H1 (cell line): ENCODE measurements around the gene GGCX. TPM values are rescaled to one million over a fixed set of nuclear protein-coding genes. Genes with fewer than 3 reads are reported as not detected.

Experiments
- CTCF ChIA-PET: fragments of 300-600 bp; sonication (Branson Sonifier 250); formaldehyde crosslinking; loops from one replicate; lab custom pipeline; 2021; ENCODE audit not compliant: partially characterized antibody; lab: Charles Lee
- POLR2A ChIA-PET: fragments of 300-600 bp; sonication (Branson Sonifier 250); formaldehyde crosslinking; loops from one replicate; lab custom pipeline; 2021; ENCODE audit warnings: inconsistent platforms; ENCODE audit not compliant: partially characterized antibody; lab: Charles Lee
- DNase-seq, 2 experiments: peaks; one replicate each; pipeline versions ENCODE4 v3.0.0 to v3.0.0-alpha.2; 2010 to 2022; ENCODE audit warnings: low spot score in 2 of 2, low read depth in 1 of 2, mixed read lengths in 1 of 2
- FAIRE-seq: peaks from 2 replicates; lab custom pipeline; 2011; peaks lifted over from hg19 to GRCh38; lab: Jason Lieb, UNC
- H2AFZ ChIP-seq: 2 replicates; pipeline ENCODE4 v1.8.1; 2012; ENCODE audit warnings: low read length, inconsistent platforms
- H2AK5ac ChIP-seq: 2 replicates; pipeline ENCODE4 v1.6.1; 2013; ENCODE audit warnings: low read depth, low read length
- H2BK120ac ChIP-seq: replicated peaks from 2 replicates; pipeline ENCODE3; 2013; ENCODE audit warnings: low read depth, low read length, inconsistent platforms
- H2BK12ac ChIP-seq: 2 replicates; pipeline ENCODE4 v1.6.1; 2013; ENCODE audit warnings: low read depth, low read length
- H2BK15ac ChIP-seq: 2 replicates; pipeline ENCODE4 v1.6.1; 2013; ENCODE audit warnings: low read length
- H2BK20ac ChIP-seq: 2 replicates; pipeline ENCODE4 v1.6.1; 2013; ENCODE audit warnings: low read length
- H2BK5ac ChIP-seq: 2 replicates; pipeline ENCODE4 v1.6.1; 2013; ENCODE audit warnings: low read depth, low read length
- H3K14ac ChIP-seq: 2 replicates; pipeline ENCODE4 v1.6.1; 2013; ENCODE audit warnings: inconsistent platforms; ENCODE audit not compliant: insufficient read length
- H3K18ac ChIP-seq: 2 replicates; pipeline ENCODE4 v1.6.1; 2013; ENCODE audit warnings: low read length; ENCODE audit errors: extremely low read depth
- H3K23ac ChIP-seq: 2 replicates; pipeline ENCODE4 v1.6.1; 2013; ENCODE audit warnings: inconsistent platforms; ENCODE audit not compliant: insufficient read length
- H3K23me2 ChIP-seq: 2 replicates; pipeline ENCODE4 v1.6.1; 2013; ENCODE audit warnings: low read depth, low read length
- H3K27ac ChIP-seq: 2 replicates; pipeline ENCODE4 v1.6.1; 2011; ENCODE audit warnings: low read depth, low read length, inconsistent platforms
- H3K27me3 ChIP-seq, 4 experiments: replicated peaks in 1 of 4; 1 replicate in 1 of 4; 2 replicates in 3 of 4; pipeline versions ENCODE4 v1.6.1 to v1.8.1; 2011 to 2013; ENCODE audit warnings: low read length in 3 of 4, mild to moderate bottlenecking in 3 of 4, inconsistent platforms in 2 of 4, mixed read lengths in 2 of 4, moderate library complexity in 1 of 4; ENCODE audit not compliant: control insufficient read depth in 3 of 4, insufficient read depth in 3 of 4; ENCODE audit errors: extremely low read depth in 1 of 4
- H3K36me3 ChIP-seq, 4 experiments: 2 replicates each; pipeline versions ENCODE4 v1.6.1 to v1.8.1; 2011 to 2013; ENCODE audit warnings: mild to moderate bottlenecking in 4 of 4, low read length in 3 of 4, moderate library complexity in 2 of 4, control low read depth in 1 of 4, inconsistent platforms in 1 of 4; ENCODE audit not compliant: insufficient read depth in 4 of 4, control insufficient read depth in 2 of 4
- H3K4ac ChIP-seq: replicated peaks from 2 replicates; pipeline ENCODE3; 2013; ENCODE audit warnings: low read length, low read depth, mixed read lengths, inconsistent platforms; ENCODE audit not compliant: insufficient read length
- H3K4me1 ChIP-seq, 4 experiments: replicated peaks in 1 of 4; 1 replicate in 1 of 4; 2 replicates in 3 of 4; pipeline versions ENCODE4 v1.6.1 to v1.8.1; 2011 to 2013; ENCODE audit warnings: low read length in 3 of 4, inconsistent platforms in 2 of 4, mixed read lengths in 1 of 4; ENCODE audit not compliant: insufficient read depth in 4 of 4, control insufficient read depth in 3 of 4
- H3K4me2 ChIP-seq, 2 experiments: 2 replicates each; pipeline versions ENCODE4 v1.6.1 to v1.8.1; 2011 to 2013; ENCODE audit warnings: low read depth in 2 of 2, low read length in 2 of 2, control low read depth in 1 of 2, inconsistent platforms in 1 of 2, mild to moderate bottlenecking in 1 of 2; ENCODE audit not compliant: insufficient read depth in 1 of 2
- H3K4me3 ChIP-seq, 4 experiments: fragments of 200-600, 300-600 bp in 1 of 4; sonication (generic), shearing (Covaris generic), sonication (Bioruptor Twin) in 1 of 4; 2 replicates each; pipeline versions ENCODE4 v1.5.1 to v1.8.1; 2011 to 2016; ENCODE audit warnings: low read length in 4 of 4, low read depth in 3 of 4, control low read depth in 2 of 4, inconsistent platforms in 2 of 4, mild to moderate bottlenecking in 2 of 4, mixed read lengths in 1 of 4, moderate library complexity in 1 of 4; ENCODE audit not compliant: insufficient read depth in 2 of 4; ENCODE audit errors: extremely low read depth in 1 of 4
- H3K56ac ChIP-seq: replicated peaks from 2 replicates; pipeline ENCODE3; 2013; ENCODE audit warnings: low read depth, mild to moderate bottlenecking, mixed read lengths, low read length, inconsistent platforms; ENCODE audit not compliant: insufficient read length
- H3K79me1 ChIP-seq: 2 replicates; pipeline ENCODE4 v1.6.1; 2013; ENCODE audit warnings: low read depth, low read length, control low read depth
- H3K79me2 ChIP-seq, 2 experiments: 2 replicates each; pipeline versions ENCODE4 v1.6.1 to v1.8.1; 2012 to 2013; ENCODE audit warnings: low read length in 2 of 2, mild to moderate bottlenecking in 2 of 2, inconsistent platforms in 1 of 2; ENCODE audit not compliant: insufficient read depth in 2 of 2, control insufficient read depth in 1 of 2
- H3K9ac ChIP-seq, 4 experiments: replicated peaks in 1 of 4; 1 replicate in 1 of 4; 2 replicates in 3 of 4; pipeline versions ENCODE4 v1.6.1 to v1.8.1; 2011 to 2013; ENCODE audit warnings: low read depth in 3 of 4, low read length in 3 of 4, control low read depth in 2 of 4, mild to moderate bottlenecking in 2 of 4, moderate library complexity in 2 of 4, inconsistent platforms in 1 of 4; ENCODE audit errors: extremely low read depth in 1 of 4
- H3K9me3 ChIP-seq, 2 experiments: 2 replicates each; pipeline versions ENCODE4 v1.6.1 to v1.8.1; 2012 to 2013; ENCODE audit warnings: mild to moderate bottlenecking in 2 of 2, moderate library complexity in 2 of 2, control low read depth in 1 of 2, inconsistent platforms in 1 of 2, low read depth in 1 of 2, low read length in 1 of 2, mixed read lengths in 1 of 2; ENCODE audit not compliant: insufficient read depth in 2 of 2
- H4K20me1 ChIP-seq, 2 experiments: replicated peaks in 1 of 2; 2 replicates each; pipeline versions ENCODE3 to v1.8.1; 2011 to 2013; ENCODE audit warnings: inconsistent platforms in 2 of 2, low read length in 2 of 2, mild to moderate bottlenecking in 1 of 2; ENCODE audit not compliant: insufficient read depth in 2 of 2, control insufficient read depth in 1 of 2
- H4K5ac ChIP-seq: 2 replicates; pipeline ENCODE4 v1.6.1; 2013; ENCODE audit warnings: low read length, low read depth, mixed read lengths, inconsistent platforms; ENCODE audit not compliant: insufficient read length
- H4K8ac ChIP-seq: 2 replicates; pipeline ENCODE4 v1.8.0; 2013; ENCODE audit warnings: mild to moderate bottlenecking, moderate library complexity, low read length, inconsistent platforms; ENCODE audit not compliant: insufficient read depth; ENCODE audit errors: extremely low read depth
- H4K91ac ChIP-seq: replicated peaks from 2 replicates; pipeline ENCODE3; 2013; ENCODE audit warnings: low read length, mixed read lengths, inconsistent platforms; ENCODE audit not compliant: insufficient read length
- BCL11A ChIP-seq, 2 experiments: IDR thresholded peaks; one replicate each; pipeline ENCODE4 v1.6.1; 2011; ENCODE audit warnings: low read depth in 2 of 2, low read length in 2 of 2, mild to moderate bottlenecking in 2 of 2
- CHD2 ChIP-seq: IDR thresholded peaks from 2 replicates; pipeline ENCODE4 v1.6.1; 2012; ENCODE audit warnings: low read length, improper control_type of control experiment
- EGR1 ChIP-seq: IDR thresholded peaks from 2 replicates; pipeline ENCODE4 v1.6.1; 2011; ENCODE audit warnings: low read depth, low read length, borderline replicate concordance
- EP300 ChIP-seq, 2 experiments: IDR thresholded peaks; 1 replicate in 1 of 2; 2 replicates in 1 of 2; pipeline ENCODE4 v1.6.1; 2011 to 2012; ENCODE audit warnings: low read depth in 2 of 2, low read length in 2 of 2, mild to moderate bottlenecking in 2 of 2, borderline replicate concordance in 1 of 2, inconsistent platforms in 1 of 2, moderate library complexity in 1 of 2
- GTF2F1 ChIP-seq: IDR thresholded peaks from 2 replicates; pipeline ENCODE4 v1.6.1; 2012; ENCODE audit warnings: low read depth, low read length, improper control_type of control experiment, borderline replicate concordance
- HDAC6 ChIP-seq: IDR thresholded peaks from one replicate; pipeline ENCODE4 v1.7.1; 2012; ENCODE audit warnings: low read depth, mild to moderate bottlenecking, inconsistent platforms, low read length, moderate library complexity
- SP1 ChIP-seq: IDR thresholded peaks from 2 replicates; pipeline ENCODE4 v1.6.1; 2011; ENCODE audit warnings: low read depth, low read length
- SP2 ChIP-seq: IDR thresholded peaks from 2 replicates; pipeline ENCODE4 v1.6.1; 2012; ENCODE audit warnings: mild to moderate bottlenecking, low read length, inconsistent platforms
- TAF7 ChIP-seq: optimal IDR thresholded peaks from 2 replicates; pipeline ENCODE3; 2011; ENCODE audit warnings: low read depth, mild to moderate bottlenecking, inconsistent platforms, low read length, moderate library complexity, borderline replicate concordance
- ZNF274 ChIP-seq: IDR thresholded peaks from 2 replicates; pipeline ENCODE4 v1.7.0; 2012; ENCODE audit warnings: low read length, borderline replicate concordance; ENCODE audit errors: extremely low read depth
- WGBS, 2 experiments: shearing (Covaris generic) in 1 of 2; methylation state at CpG; one replicate each; pipeline versions ENCODE4 v1.1.6 to v1.1.7; 2013 to 2015; ENCODE audit warnings: low lambda C conversion rate in 2 of 2, mixed read lengths in 2 of 2, inconsistent platforms in 1 of 2, low coverage in 1 of 2, missing lambda C conversion rate in 1 of 2; ENCODE audit not compliant: insufficient replicate concordance in 2 of 2, insufficient coverage in 1 of 2, insufficient read length in 1 of 2; ENCODE audit errors: extremely low coverage in 1 of 2, missing lambda C conversion rate in 1 of 2; 5-methylcytosine and 5-hydroxymethylcytosine counted together
- polyA plus RNA-seq, 7 experiments: library from polyadenylated mRNA; depleted of rRNA in 3 of 7; stranded (reverse) in 5 of 7; unstranded in 2 of 7; fragments of >200 nt in 5 of 7; fragments of 200-250 nt in 2 of 7; gene quantifications; 1 replicate in 5 of 7; 2 replicates in 1 of 7; 4 replicates in 1 of 7; pipeline versions ENCODE4 v1.2.1 to v1.2.3, GENCODE V29; 2011 to 2013; ENCODE audit warnings: missing spikeins in 2 of 7, mixed read lengths in 2 of 7
- total RNA-seq: library from RNA; stranded (reverse); fragmentation: NEBNext Ultra II Directional; extraction: Animal tissue kit (Norgen Biotek cat#: 25700); gene quantifications from 2 replicates; pipeline ENCODE4 v1.2.1, GENCODE V29; 2021
- TF ChIP-seq, protein P1 (sequence below), 3 experiments: IDR thresholded peaks; 1 replicate in 2 of 3; 2 replicates in 1 of 3; pipeline versions ENCODE4 v1.5.1 to v1.6.1; 2011; ENCODE audit warnings: low read length in 3 of 3, mild to moderate bottlenecking in 3 of 3, inconsistent platforms in 2 of 3, low read depth in 1 of 3, moderate library complexity in 1 of 3; ENCODE audit not compliant: insufficient read depth in 1 of 3; ENCODE audit errors: control extremely low read depth in 1 of 3

GGCX gene
- total and polyA plus RNA-seq, 2 of the 8 experiments (the other 6 are each of a cell fraction or from before 2014, with no cell fraction given), result 29.4 to 33.8 TPM

GRCh38 chr2:85590950-85591349 lies 29.7 kb upstream of the GGCX start:
- no peaks in the 10 kb centered on the region for H3K9me3 ChIP-seq
- no peaks in the 10 kb centered on the region for H3K79me1 ChIP-seq
- no peak overlapping the region for H3K4me3 ChIP-seq
- no peak overlapping the region for H4K91ac ChIP-seq
- WGBS, 2 experiments, result 82% methylated on average over 2 of the region's 2 CpGs; no CpG with 5 or more reads in 1 of the 2 experiments
- H2BK120ac ChIP-seq, result no peak overlapping the region
- peaks cover 8% of the 10 kb centered on the region; the same call in 1 of the 2 replicates for H3K23me2 ChIP-seq
- no peak overlapping the region for H2BK5ac ChIP-seq
- peaks cover 0 to 5% (median 0%) of the 10 kb centered on the region in 4 experiments; a peak in 2 of 7 replicates for H3K27me3 ChIP-seq
- H3K9ac ChIP-seq, result no peak overlapping the region
- no peak overlapping the region for H4K5ac ChIP-seq
- peaks cover 0 to 4% of the 10 kb centered on the region in 2 experiments; a peak in 2 of 4 replicates for H3K79me2 ChIP-seq
- H3K4me1 ChIP-seq, result peaks cover 0 to 6% (median 2%) of the 10 kb centered on the region in 4 experiments; a peak in 4 of 7 replicates
- no peak overlapping the region for H2AFZ ChIP-seq
- no peak overlapping the region for H2BK20ac ChIP-seq
- no peak overlapping the region for H4K8ac ChIP-seq
- H3K27ac ChIP-seq, result no peak overlapping the region
- POLR2A ChIA-PET, result interaction anchor here (0.8 to 2.3 kb wide), 10 partner anchors 11 to 277 kb away, joined by 3 to 8 read pairs (median 4); partner anchors contain the start of genes C2orf68, TMEM150A, USP39 and VAMP8
- no peak for DNase-seq
- no peak overlapping the region for H3K23ac ChIP-seq
- H3K14ac ChIP-seq, result no peak overlapping the region
- H3K56ac ChIP-seq, result no peak overlapping the region
- CTCF ChIA-PET, result interaction anchor here (0.7 to 1.9 kb wide), 5 partner anchors 9 to 52 kb away, joined by 3 to 7 read pairs (median 4); partner anchors contain the start of genes MAT2A and VAMP8
- no peaks in the 10 kb centered on the region for H4K20me1 ChIP-seq
- H3K4ac ChIP-seq, result no peak overlapping the region
- H2BK15ac ChIP-seq, result no peak overlapping the region
- no peak for FAIRE-seq
- no peaks in the 10 kb centered on the region for H3K36me3 ChIP-seq
- H2BK12ac ChIP-seq, result no peak overlapping the region
- no peak overlapping the region for H3K18ac ChIP-seq
- no peak overlapping the region for H2AK5ac ChIP-seq
- H3K4me2 ChIP-seq, result no peak overlapping the region
- TF ChIP-seq SP1 (no peak), CHD2 (no peak), EGR1 (no peak), EP300 (IDR thresholded peaks at IDR 0.05; ENCODE audit: borderline replicate concordance in 1 of 2, low read depth in 2 of 2, low read length in 2 of 2) (no peak), GTF2F1 (no peak), ZNF274 (no peak), BCL11A (IDR thresholded peaks at IDR 0.05; ENCODE audit: low read depth in 2 of 2, low read length in 2 of 2) (no peak), HDAC6 (no peak), SP2 (no peak), TAF7 (no peak)
- TF ChIP-seq, protein P1, sequence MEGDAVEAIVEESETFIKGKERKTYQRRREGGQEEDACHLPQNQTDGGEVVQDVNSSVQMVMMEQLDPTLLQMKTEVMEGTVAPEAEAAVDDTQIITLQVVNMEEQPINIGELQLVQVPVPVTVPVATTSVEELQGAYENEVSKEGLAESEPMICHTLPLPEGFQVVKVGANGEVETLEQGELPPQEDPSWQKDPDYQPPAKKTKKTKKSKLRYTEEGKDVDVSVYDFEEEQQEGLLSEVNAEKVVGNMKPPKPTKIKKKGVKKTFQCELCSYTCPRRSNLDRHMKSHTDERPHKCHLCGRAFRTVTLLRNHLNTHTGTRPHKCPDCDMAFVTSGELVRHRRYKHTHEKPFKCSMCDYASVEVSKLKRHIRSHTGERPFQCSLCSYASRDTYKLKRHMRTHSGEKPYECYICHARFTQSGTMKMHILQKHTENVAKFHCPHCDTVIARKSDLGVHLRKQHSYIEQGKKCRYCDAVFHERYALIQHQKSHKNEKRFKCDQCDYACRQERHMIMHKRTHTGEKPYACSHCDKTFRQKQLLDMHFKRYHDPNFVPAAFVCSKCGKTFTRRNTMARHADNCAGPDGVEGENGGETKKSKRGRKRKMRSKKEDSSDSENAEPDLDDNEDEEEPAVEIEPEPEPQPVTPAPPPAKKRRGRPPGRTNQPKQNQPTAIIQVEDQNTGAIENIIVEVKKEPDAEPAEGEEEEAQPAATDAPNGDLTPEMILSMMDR (IDR thresholded peaks at IDR 0.05; ENCODE audit: control extremely low read depth in 1 of 3, insufficient read depth in 1 of 3, low read depth in 1 of 3, low read length in 3 of 3), result no peak
